Measurements from ENCODE around the gene LRMDA.

The LRMDA gene

DNA sequence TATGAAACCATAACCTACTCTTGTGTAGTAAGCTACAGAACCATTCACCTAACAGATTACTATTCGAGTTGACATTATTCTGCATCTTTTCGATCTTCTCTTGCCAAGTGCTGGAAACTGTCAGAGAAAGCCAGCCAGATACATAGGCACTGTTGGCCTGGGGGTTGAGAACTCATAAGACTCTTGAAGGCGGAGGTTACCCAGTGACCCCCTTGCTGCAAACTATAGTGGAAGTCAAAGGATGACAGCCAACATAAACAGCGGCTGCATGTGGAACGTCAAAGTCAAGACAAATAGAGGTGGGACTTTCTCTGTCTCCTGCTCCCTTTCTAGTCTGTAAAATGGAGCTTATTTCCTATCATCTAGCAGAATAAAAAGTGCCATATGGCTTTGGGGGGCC, 394.2 kb downstream of the LRMDA start:
- no peak for DNase-seq (ENCODE audit: low read depth in 2 of 2)

DNA sequence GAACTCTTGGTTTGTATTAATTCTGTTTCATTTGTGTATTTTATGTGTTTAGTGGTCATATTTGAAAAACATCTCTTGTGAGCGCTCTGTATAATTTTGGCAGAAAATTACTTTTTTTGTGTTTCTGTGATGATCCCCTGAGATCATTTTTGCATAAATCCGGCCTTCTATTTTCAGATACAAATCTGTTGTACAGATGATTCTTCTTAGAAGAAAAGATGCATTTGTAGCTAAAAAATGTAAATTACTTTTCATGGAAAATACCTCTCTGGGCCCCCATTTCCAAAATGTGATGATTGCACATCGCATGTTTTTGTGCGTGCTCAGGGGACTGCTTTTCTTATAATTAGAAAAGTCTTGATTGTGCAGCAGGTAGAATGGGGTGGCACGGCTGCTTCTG, 395.4 kb downstream of the LRMDA start:
- no peak for DNase-seq (ENCODE audit: low read depth in 2 of 2)

DNA sequence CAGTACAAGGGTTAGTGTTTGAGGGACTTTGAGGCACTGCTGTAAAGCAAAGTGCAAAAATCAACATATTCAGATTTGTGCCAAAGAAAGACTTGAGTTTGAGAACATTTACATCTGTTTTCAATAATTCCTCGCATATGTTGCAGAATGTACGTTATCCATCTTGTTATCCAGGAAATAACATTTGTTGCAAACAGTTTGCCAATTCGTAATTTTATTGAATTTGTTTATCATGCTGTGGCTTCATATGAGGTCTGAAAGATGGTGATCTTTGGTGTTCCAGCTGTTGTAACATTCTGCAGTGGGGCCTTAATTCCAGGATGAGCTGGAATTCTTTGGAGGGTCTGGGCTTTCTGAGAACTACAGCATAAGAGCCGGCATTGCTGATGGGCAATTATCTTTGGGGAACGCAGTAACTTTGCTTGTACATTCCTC, 396.2 kb downstream of the LRMDA start:
- DNase-seq (ENCODE audit: low read depth in 2 of 2), result no peak

DNA sequence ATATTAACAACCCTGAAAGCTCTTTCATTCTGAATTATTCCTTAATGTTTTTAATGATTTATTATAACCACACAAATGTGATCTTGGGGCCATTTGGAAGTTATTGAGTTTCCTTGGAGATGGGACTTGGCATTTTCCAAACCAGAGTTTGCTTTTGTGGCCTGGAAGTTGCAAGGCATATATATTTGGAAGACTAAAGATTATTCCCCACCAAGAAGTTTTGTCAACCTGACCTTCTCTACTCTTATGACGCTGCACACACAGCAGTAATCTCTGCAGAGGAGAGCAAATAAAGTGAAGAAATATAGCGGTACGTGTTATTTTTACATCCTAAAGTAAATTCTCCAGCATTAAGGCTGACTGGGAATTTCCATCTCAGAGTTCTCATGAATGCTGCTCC, 397.0 kb downstream of the LRMDA start:
- no peak for DNase-seq (ENCODE audit: low read depth in 2 of 2)

DNA sequence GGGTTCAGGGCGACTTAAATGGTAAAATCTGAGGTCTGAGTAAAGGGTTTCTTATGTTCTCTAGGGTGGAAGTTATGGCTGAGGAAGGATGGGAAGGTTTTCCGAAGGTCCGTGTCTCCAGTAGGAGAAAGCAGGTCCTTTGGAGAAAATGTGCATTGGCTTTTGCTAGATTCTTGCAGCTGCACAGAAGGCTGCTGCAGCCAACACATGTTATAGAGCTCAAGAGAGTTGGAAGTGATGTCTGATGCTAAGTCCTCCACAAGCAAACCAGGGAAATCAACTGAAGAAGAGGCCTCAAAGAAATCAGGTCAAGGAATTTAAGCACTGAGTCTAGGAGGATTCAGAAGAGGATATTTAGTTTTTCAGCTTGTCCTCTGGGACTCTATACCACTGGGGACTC, 404.6 kb downstream of the LRMDA start:
- DNase-seq (ENCODE audit: low read depth in 2 of 2), result no peak

DNA sequence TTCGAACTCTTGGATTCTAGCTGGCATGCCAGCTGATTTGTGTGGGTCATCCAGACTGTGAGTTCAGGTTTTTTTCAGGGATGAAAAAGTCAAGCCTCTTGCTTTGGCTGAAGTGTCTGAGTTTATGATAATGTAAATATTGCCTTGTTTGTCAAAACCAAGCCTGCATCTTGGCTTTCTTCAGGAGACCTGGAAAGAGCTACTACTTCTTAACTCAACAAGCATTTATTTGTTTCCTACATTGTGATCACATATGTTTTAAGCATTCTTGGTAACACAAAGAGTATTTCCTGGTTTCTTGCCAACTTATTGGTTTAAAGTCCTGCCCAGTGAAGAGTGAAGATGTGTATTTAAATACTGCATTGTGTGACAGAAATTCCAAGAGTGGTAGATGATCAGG, 407.1 kb downstream of the LRMDA start:
- DNase-seq (ENCODE audit: low read depth in 2 of 2), result no peak

DNA sequence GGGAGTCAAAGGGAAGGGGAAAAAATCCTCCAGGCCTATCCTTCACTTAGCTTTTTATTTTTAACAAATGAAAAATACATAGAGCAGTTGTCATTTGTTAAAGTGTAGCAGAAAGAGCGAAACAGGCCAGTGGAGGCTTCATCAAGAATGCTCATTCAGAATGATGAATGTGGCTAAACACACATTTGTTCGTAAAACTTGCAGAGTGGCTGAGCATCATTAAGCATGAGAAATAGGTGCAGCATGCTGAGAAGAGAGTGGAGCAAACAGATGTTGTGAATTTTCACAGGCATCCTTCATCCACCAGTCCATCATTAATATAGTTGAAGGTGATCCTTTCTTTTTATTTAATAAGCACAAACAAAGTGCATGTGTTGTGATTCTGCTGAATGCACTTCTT, 407.6 kb downstream of the LRMDA start:
- no peak for DNase-seq (ENCODE audit: low read depth in 2 of 2)

DNA sequence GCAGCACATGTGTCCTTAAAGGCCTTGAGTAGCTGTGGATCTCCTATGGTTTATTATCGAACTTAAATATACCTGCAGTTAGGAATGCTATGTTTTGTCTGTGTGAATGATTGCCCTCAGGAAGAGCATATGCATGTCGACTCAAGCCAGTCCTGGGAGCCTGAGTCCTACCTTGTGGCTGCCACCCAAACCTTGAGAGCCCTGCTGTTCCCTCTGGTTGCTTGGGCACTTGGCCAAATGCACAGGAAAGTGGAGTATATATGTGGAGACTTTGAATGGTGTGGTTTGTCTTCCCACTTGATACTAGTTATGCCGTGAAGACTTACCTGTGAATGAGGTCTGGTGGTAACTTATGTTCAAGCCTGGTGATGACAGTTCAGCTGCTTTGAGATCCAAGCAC, 409.8 kb downstream of the LRMDA start:
- DNase-seq (ENCODE audit: low read depth in 2 of 2), result no peak

DNA sequence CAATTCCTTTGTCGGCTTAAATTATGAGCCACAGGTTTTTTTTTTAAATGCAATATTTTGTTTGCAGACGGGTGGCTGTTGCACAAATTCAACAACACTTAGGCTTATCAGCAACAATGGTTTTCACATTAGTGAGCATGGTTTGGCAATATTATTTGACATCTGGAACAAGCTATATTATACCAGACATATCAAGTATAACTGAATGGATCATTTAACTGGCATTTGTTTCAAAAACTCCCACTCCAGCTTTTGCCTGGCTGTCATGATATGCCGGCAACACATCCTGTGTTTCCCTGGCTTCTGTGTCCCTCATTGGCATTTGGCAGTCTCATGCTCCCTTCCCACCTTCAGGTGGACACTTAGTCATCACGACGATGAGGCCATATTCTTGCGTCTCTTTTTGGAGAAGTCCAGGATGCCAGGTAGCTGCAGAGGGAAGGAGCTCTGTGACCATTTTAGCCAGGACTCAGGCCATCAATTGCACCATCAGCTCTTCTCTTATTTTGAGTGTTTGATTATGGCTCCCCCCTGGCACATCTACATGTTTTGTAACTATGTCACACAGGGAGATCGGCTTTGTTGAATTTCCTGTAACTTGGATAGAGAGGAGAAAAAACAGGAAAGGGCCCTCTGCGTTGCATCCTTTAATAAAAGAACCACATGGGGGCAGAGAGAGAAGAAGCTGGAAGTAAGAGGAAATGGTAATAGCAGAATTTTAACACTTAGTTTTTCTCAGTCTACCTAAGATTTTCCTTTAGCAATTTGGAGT, 413.9 kb downstream of the LRMDA start:
- no peak for DNase-seq (ENCODE audit: low read depth in 2 of 2)

DNA sequence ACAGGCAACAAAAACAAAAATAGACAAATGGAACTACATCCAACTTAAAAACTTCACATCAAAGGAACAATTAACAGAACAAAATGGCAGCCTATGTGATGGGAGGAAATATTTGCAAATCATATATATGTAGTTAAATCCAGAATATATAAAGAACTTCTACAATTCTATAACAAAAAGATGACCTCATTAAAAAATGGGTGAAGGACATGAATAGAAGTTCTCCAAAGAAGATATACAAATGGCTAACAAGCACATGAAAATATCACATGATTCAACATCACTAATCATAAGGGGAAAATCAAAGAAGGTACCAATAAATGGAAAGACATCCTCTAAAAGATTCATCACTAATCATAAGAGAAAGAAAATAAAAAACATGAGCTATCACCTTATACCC, 416.1 kb downstream of the LRMDA start:
- DNase-seq (ENCODE audit: low read depth in 2 of 2), result no peak

DNA sequence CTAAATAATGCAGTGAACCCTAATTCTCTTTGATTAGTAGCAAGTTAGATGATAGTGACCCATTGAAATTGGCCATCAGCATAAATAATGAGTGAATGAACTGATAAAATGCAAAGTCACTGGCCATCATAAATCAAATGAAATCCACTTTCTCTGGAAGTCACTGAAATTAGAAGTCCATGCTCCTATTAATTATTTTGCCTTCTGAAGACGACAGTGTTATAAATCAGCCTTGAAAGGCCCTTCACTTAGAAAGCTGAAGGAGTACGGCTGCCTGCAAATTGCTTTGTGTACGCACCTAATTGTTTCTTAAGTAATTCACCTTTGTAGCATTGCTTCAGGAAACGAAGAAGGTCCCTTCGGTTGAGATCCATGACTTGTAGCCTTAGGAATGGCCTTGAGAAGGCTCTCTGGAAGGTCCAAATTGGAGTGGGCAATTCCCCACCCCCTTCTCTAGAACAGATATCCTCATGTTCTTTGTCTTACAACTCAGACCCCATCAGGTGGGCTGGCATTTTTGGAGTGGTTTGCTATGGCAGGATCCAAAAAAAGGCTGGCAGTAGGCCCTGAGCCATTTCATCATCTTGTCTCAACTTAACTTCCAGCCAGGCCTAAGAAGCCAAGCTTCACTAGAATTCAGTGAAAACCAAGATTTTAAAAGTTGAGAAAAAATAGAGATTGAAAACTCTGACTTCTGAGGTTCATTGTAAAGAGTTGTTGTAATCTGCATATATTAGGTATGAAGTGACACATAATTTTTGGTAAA, 420.3 kb downstream of the LRMDA start:
- no peak for DNase-seq (ENCODE audit: low read depth in 2 of 2)

DNA sequence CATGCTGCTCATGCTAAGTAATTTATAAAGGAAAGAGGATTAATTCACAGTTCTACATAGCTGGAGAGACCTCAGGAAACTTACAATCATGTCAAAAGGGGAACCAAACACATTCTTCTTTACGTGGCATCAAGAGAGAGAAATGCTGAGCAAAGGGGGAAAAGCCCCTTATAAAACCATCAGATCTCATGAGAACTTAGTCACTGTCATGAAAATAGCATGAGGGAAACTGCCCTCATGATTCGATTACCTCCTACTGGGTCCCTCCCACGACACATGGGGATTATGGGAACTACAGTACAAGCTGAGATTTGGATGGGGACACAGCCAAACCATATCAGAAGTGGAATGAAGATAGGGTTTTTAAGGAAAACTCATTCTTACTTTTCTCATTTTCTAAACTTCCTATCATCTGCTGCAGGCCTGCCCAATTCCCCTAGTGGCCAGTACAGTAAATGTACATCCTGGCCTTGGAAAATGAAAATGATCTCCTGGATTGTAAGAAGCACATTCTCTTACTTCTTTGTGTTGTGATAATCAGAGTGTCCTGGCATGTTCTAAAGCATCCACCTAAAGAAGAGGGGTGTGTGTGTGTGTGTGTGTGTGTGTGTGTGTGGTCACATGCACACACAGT, 421.5 kb downstream of the LRMDA start:
- no peak for DNase-seq (ENCODE audit: low read depth in 2 of 2)

DNA sequence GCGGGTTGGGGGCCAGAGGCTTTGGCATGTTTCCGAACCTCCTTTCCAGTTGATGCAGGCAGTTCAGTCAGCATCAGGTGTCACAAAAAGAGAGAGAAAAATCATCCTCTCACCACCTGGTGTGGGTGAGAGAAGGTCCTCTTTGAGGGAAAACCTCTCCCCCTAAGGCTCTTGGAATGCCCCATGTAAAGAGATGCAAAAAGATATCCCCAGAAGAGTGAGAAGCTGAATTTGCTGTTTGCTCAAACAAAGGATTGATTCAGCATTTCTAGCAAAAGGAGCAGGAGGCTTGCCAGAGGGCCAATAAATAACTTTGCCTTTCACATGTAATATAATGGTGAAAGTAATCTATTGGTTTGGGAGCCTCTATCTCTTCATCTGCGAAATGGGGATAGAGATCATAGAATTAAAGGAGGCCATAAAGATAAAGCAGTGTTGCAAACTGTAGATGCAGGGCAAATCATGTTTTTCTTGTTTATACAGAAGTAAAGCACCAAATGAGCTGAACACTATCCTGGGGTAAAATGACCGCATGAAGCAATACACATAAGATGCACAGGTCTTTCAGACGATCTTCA, 425.9 kb downstream of the LRMDA start:
- no peak for DNase-seq (ENCODE audit: low read depth in 2 of 2)

DNA sequence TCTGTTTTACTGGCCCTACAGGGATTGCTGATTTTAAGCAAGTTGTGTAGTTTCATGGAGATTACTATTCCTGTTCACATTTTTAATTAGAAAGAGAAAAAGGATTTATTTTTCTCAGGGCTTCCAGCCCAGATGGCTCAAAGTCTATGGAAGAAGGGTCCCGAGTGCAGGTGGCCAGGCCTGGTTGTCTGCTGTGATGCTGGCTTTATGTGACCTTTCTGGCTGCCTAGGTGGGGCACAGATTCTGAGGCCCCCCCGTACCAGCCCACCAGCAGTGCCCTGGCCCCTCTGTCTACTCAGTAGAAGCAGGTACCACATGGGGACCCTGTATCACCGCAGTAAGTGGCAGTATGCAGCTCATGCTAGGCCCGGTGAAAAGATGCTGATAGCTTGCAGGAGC, 426.5 kb downstream of the LRMDA start:
- no peak for DNase-seq (ENCODE audit: low read depth in 2 of 2)

DNA sequence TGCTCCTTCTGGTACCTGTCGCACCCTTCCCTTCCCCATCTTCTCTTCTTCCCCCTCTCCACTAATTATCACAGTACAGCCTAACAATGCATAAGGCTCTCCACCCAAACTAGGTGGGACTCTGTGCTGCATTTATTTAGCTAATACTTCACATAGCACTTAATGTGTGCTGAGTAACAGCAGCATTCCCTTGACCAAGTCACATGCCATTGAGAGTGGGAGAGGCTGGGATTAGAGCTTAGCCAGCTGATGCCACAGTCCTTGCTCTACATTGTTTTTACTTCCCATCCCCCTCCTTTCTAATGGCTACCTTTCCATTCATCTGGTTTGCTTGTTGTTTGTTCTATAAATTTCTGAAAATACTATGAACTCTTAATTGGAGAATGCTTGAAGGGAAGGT, 426.9 kb downstream of the LRMDA start:
- no peak for DNase-seq (ENCODE audit: low read depth in 2 of 2)

DNA sequence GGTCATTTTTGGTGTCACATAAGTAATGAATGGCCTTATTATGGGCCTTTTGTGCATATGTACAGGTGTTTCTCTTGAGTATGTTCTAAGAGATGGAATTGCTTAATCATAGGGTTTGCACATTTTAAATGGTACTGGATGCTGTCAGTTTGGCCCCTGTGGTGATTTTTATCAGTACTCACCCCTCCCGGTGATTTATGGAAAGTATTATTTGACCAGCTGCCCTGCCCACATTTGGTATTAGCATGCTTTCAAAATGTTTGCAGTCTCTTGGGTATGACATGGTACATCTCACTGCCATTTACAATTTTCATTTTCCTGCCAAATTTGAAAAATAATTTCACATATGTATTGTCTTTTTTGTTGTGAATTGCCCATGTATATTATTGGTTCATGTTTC, 427.7 kb downstream of the LRMDA start:
- no peak for DNase-seq (ENCODE audit: low read depth in 2 of 2)

DNA sequence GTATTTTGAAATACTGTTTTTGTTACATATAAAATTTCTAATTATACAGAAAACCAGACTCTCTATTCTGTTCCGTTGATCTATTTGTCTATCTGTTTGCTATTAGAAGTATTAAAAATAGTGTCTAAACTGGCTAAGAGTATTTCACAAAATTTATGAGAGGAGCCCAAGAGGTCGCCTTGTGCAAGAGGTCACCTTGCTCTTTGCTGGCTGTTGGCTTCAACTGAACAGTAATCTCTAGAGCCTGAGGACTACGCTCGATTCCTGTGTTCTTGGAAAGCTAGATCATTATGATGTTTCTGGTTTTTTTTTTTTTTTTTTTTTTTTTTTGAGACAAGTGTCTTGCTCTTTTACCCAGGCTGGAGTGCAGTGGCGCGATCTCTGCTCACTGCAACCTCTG, 428.6 kb downstream of the LRMDA start:
- DNase-seq (ENCODE audit: low read depth in 2 of 2), result no peak

DNA sequence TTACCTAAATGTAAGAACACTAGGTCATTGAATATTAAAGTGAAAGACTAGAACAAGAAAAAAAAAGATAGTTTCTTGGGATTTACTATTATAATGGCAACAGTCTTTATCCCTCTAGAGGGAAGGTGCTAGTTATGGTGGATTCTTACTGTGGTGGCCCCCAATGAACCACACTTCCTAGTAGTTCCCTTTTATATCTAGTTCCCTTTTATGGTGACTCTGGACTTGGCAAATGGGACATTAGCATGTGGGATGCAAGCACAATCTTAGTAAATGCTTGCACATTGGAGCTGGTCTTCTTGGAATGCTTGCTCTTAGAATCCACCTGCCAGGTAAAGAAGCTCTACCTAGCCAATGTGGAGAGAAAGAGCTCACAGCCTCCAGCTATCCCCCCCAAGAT, 430.2 kb downstream of the LRMDA start:
- no peak for DNase-seq (ENCODE audit: low read depth in 2 of 2)

DNA sequence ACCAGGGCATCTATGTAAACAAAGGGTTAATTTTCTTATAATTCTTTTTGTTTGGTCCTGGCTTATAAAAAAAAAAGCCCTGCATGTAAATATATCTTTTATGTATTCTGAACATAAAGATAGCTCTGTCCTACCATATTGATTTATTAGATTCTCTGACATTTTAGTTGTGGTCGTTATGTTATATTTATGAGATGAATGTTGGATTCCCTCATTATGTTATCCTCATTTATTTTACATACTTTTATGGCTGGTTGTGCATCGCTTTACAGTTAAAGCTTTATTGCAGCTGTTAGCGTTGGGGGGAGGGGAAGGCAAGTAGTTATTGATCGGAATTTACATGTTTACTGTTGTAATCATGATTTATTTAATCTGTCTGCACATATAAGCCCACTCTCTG, 431.5 kb downstream of the LRMDA start:
- no peak for DNase-seq (ENCODE audit: low read depth in 2 of 2)

DNA sequence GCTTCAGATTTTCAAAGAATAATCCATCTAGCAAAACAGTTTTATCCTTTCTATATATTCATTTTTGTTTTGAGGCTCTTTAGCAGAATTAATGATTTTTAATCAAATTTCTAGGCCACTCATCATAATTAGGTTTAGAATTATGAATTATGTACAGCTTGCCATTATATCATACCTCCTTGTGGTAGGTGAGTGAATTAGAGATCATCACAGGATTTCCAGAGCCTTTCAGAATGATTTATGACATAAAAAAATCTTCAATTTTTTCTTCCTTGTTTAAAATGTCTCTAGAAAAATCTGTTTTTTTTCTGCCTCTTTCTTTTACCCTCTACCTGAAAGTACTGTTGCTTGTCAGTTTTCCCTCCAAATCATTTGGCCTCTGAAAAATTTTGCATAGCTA, 433.3 kb downstream of the LRMDA start:
- no peak for DNase-seq (ENCODE audit: low read depth in 2 of 2)

DNA sequence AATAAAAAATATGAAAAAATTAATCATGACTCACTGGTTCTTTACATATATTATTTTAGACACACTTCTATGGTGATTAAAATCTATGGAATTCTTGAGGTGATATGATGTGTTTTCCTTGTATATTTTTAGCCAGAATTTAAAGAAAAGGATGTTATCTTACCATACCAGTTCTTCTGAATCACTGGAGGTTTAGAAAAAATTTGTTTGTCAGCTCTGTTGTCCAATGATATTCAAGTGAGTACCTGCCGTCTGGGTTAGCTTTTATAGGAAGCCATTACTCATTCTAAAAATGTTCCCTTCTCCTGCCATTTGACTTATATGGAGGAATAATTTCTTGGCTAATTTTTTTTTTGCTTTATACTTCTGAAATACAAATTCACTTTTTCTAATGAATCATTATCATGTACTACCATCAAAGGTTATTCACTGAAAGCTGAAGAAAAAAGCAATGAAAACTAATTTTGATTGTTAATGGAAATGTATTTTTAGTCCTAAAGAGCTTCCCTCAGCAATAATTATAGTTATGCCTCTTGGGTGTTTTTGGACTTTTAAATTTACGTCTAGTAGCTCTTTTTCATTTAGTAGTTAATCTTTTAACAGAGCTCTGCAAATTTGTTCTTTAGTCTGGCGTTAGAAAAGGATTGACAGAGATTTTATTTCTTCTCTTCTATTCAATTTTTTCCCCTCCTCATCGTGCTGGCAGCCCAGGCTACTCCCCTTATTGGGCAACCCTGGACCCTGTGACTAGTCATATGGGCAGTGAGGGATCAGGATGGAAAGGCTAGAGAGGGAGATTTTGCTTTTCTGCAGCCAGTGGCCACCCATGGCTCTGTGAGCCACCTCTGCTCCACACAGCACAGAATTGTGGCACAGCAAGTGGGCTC, 434.2 kb downstream of the LRMDA start:
- DNase-seq (ENCODE audit: low read depth in 2 of 2), result no peak

DNA sequence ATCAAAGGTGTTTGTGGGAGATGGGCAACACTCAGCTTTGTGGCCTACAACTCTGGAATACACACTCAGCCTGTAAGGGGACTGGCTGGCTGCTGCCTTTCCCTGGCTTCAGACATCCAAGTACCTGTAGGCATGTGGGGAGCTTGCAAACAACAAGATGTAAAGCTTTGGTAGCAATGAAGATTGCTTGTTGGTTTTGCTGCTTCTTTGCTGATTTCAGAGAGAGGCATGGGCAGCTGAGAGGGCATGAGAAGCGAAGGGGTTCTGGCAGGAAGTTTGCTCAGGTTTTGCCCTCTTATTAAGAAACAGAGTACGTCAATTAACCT, 434.8 kb downstream of the LRMDA start:
- no peak for DNase-seq (ENCODE audit: low read depth in 2 of 2)
